H9 (cell line): ENCODE results near the gene XPNPEP3. TPM values are rescaled to one million over a fixed set of nuclear protein-coding genes. Genes with fewer than 3 reads are reported as not detected.

Source experiments
- DNase-seq: peaks from one replicate; pipeline ENCODE4 v3.0.0-alpha.2; 2017
- H2AFZ ChIP-seq: one replicate; pipeline ENCODE4 v1.6.1; 2013; ENCODE audit warnings: mild to moderate bottlenecking, low read length, control low read depth, moderate library complexity
- H2AK5ac ChIP-seq: 2 replicates; pipeline ENCODE4 v1.6.1; 2013; ENCODE audit warnings: low read length, control low read depth, mixed read lengths; ENCODE audit not compliant: insufficient read length
- H2BK120ac ChIP-seq: one replicate; pipeline ENCODE4 v1.6.1; 2013; ENCODE audit warnings: low read depth, mild to moderate bottlenecking, low read length, control low read depth, inconsistent platforms; ENCODE audit not compliant: poor library complexity, severe bottlenecking
- H2BK12ac ChIP-seq: 2 replicates; pipeline ENCODE4 v1.6.1; 2013; ENCODE audit warnings: low read length, control low read depth, mixed read lengths, low read depth; ENCODE audit not compliant: insufficient read length
- H2BK15ac ChIP-seq: 2 replicates; pipeline ENCODE4 v1.6.1; 2013; ENCODE audit warnings: low read depth, low read length, control low read depth
- H2BK20ac ChIP-seq: one replicate; pipeline ENCODE4 v1.6.1; 2013; ENCODE audit warnings: low read depth, mild to moderate bottlenecking, low read length, control low read depth, inconsistent platforms; ENCODE audit not compliant: poor library complexity, severe bottlenecking
- H2BK5ac ChIP-seq: 2 replicates; pipeline ENCODE4 v1.6.1; 2013; ENCODE audit warnings: low read length, control low read depth, mixed read lengths; ENCODE audit not compliant: insufficient read length
- H3K14ac ChIP-seq: 2 replicates; pipeline ENCODE4 v1.6.1; 2013; ENCODE audit warnings: low read length, control low read depth; ENCODE audit not compliant: insufficient read depth
- H3K18ac ChIP-seq: 2 replicates; pipeline ENCODE4 v1.6.1; 2013; ENCODE audit warnings: low read depth, mild to moderate bottlenecking, mixed read lengths, low read length, control low read depth; ENCODE audit not compliant: insufficient read length
- H3K23ac ChIP-seq: 2 replicates; pipeline ENCODE4 v1.6.1; 2013; ENCODE audit warnings: low read length, control low read depth, mixed read lengths, low read depth; ENCODE audit not compliant: insufficient read length
- H3K23me2 ChIP-seq: 2 replicates; pipeline ENCODE4 v1.6.1; 2013; ENCODE audit warnings: low read depth, mild to moderate bottlenecking, mixed read lengths, low read length, control low read depth; ENCODE audit not compliant: insufficient read length, poor library complexity, severe bottlenecking
- H3K27ac ChIP-seq: 2 replicates; pipeline ENCODE4 v1.5.1; 2013; ENCODE audit warnings: low read length, control low read depth, mixed read lengths, low read depth; ENCODE audit not compliant: insufficient read length
- H3K27me3 ChIP-seq: 2 replicates; pipeline ENCODE4 v1.6.1; 2013; ENCODE audit warnings: low read length, control low read depth, inconsistent platforms; ENCODE audit not compliant: insufficient read depth
- H3K4ac ChIP-seq: 2 replicates; pipeline ENCODE4 v1.6.1; 2013; ENCODE audit warnings: low read depth, mild to moderate bottlenecking, control low read depth, inconsistent platforms, low read length, moderate library complexity
- H3K4me1 ChIP-seq: 2 replicates; pipeline ENCODE4 v1.6.1; 2013; ENCODE audit warnings: low read length, control low read depth, inconsistent platforms; ENCODE audit not compliant: insufficient read depth
- H3K4me2 ChIP-seq: 2 replicates; pipeline ENCODE4 v1.6.1; 2013; ENCODE audit warnings: low read length, control low read depth, mixed read lengths; ENCODE audit not compliant: insufficient read length, insufficient read depth
- H3K56ac ChIP-seq: 2 replicates; pipeline ENCODE4 v1.6.1; 2013; ENCODE audit warnings: low read depth, mild to moderate bottlenecking, mixed read lengths, low read length, control low read depth; ENCODE audit not compliant: insufficient read length
- H3K79me1 ChIP-seq: 2 replicates; pipeline ENCODE4 v1.6.1; 2013; ENCODE audit warnings: low read depth, mild to moderate bottlenecking, moderate library complexity, low read length, control low read depth, inconsistent platforms; ENCODE audit not compliant: insufficient read depth, poor library complexity, severe bottlenecking
- H3K79me2 ChIP-seq: 2 replicates; pipeline ENCODE4 v1.6.1; 2013; ENCODE audit warnings: low read length, control low read depth, inconsistent platforms; ENCODE audit not compliant: insufficient read depth
- H3K9ac ChIP-seq: 2 replicates; pipeline ENCODE4 v1.6.1; 2013; ENCODE audit warnings: low read length, control low read depth, mixed read lengths; ENCODE audit not compliant: insufficient read length; ENCODE audit errors: extremely low read depth
- H3K9me3 ChIP-seq: one replicate; pipeline ENCODE4 v1.6.1; 2013; ENCODE audit warnings: low read depth, low read length, inconsistent platforms; ENCODE audit not compliant: control insufficient read depth
- H3T11ph ChIP-seq: one replicate; pipeline ENCODE4 v1.6.1; 2013; ENCODE audit warnings: mild to moderate bottlenecking, low read length, control low read depth, inconsistent platforms
- H4K20me1 ChIP-seq: one replicate; pipeline ENCODE4 v1.6.1; 2013; ENCODE audit not compliant: control insufficient read depth, insufficient read length, insufficient read depth
- H4K5ac ChIP-seq: 2 replicates; pipeline ENCODE4 v1.6.1; 2013; ENCODE audit warnings: low read depth, mild to moderate bottlenecking, mixed read lengths, low read length, control low read depth; ENCODE audit not compliant: insufficient read length
- H4K8ac ChIP-seq: replicated peaks from 2 replicates; pipeline ENCODE4 v1.6.1; 2013; ENCODE audit warnings: low read length, control low read depth, mixed read lengths, low read depth; ENCODE audit not compliant: insufficient read length
- H4K91ac ChIP-seq: 2 replicates; pipeline ENCODE4 v1.6.1; 2013; ENCODE audit warnings: low read depth, mild to moderate bottlenecking, moderate library complexity, mixed read lengths, low read length, control low read depth; ENCODE audit not compliant: insufficient read length
- H3K27ac Mint-ChIP-seq, 3 experiments: 2 replicates in 2 of 3; 3 replicates in 1 of 3; pipeline ENCODE4 v1.8.0; 2020 to 2021; ENCODE audit warnings: mixed read lengths in 3 of 3, mild to moderate bottlenecking in 1 of 3, moderate library complexity in 1 of 3
- H3K27me3 Mint-ChIP-seq: 2 replicates; pipeline ENCODE4 v1.8.0; 2021; ENCODE audit warnings: low read depth, mild to moderate bottlenecking, moderate library complexity, mixed read lengths
- H3K36me3 Mint-ChIP-seq, 3 experiments: 2 replicates in 2 of 3; 3 replicates in 1 of 3; pipeline ENCODE4 v1.8.0; 2020 to 2021; ENCODE audit warnings: low read depth in 3 of 3, mixed read lengths in 3 of 3; ENCODE audit not compliant: insufficient read depth in 1 of 3
- H3K4me1 Mint-ChIP-seq, 2 experiments: 2 replicates each; pipeline ENCODE4 v1.8.0; 2020; ENCODE audit warnings: mixed read lengths in 2 of 2
- H3K4me3 Mint-ChIP-seq, 2 experiments: 2 replicates in 1 of 2; 3 replicates in 1 of 2; pipeline ENCODE4 v1.8.0; 2020 to 2021; ENCODE audit warnings: mild to moderate bottlenecking in 2 of 2, mixed read lengths in 2 of 2, moderate library complexity in 1 of 2
- H3K9me3 Mint-ChIP-seq, 2 experiments: 2 replicates in 1 of 2; 3 replicates in 1 of 2; pipeline ENCODE4 v1.8.0; 2020; ENCODE audit warnings: mild to moderate bottlenecking in 2 of 2, mixed read lengths in 2 of 2, moderate library complexity in 1 of 2
- CTCF ChIP-seq: fragments of 200-600 bp; sonication (generic); conservative IDR thresholded peaks from 3 replicates; pipeline ENCODE4 v1.8.0; 2021; ENCODE audit warnings: antibody characterized with exemption, mild to moderate bottlenecking
- WGBS: extraction: QIAGEN DNeasy Blood & Tissue Kit; methylation state at CpG from one replicate; pipeline ENCODE4 v1.1.7; 2013; ENCODE audit warnings: missing lambda C conversion rate, low lambda C conversion rate, mixed read lengths; ENCODE audit not compliant: insufficient read length; ENCODE audit errors: extremely low coverage; 5-methylcytosine and 5-hydroxymethylcytosine counted together
- total RNA-seq: library from RNA; stranded (reverse); gene quantifications from 2 replicates; pipeline ENCODE4 v1.2.1, GENCODE V29; 2021

Gene XPNPEP3
- total RNA-seq, 1 experiment from 2014 or later = 18.3 TPM

DNA sequence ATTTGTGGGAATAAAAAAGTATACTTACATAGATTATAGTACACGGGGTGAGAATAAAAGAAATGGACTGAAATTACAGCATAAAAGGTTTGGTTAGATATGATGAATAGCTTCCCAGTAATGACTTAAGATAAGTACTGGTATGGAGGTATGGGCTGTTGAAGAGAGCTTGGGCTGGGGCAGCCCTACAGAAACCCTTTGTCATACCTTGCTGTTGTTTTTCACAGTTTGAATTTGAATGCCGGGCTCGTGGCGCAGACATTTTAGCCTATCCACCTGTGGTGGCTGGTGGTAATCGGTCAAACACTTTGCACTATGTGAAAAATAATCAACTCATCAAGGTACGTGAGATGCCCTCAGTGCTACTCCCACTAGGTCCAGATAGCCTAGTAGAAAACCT lies 51.9 kb downstream of the XPNPEP3 start:
- no peak overlapping the region for H3K4ac ChIP-seq
- Mint-ChIP-seq H3K36me3 (peaks cover 8 to 38% (median 19%) of the 10 kb centered on the region in 3 experiments), H3K27me3 (no peaks in the 10 kb centered on the region), H3K27ac (peak overlapping the region in 2 of 3 experiments; percentile 76 to 83; a peak in 3 of 7 replicates), H3K4me1 (peaks cover 4 to 5% of the 10 kb centered on the region in 2 experiments), H3K9me3 (no peaks in the 10 kb centered on the region), H3K4me3 (no peak overlapping the region)
- no peak overlapping the region for H2AFZ ChIP-seq
- H2BK20ac ChIP-seq = no peak overlapping the region
- no peak overlapping the region for H2BK120ac ChIP-seq
- no peak overlapping the region for H2BK5ac ChIP-seq
- no peaks in the 10 kb centered on the region for H4K20me1 ChIP-seq
- H3K9ac ChIP-seq = no peak overlapping the region
- no CpG with 5 or more reads among the region's 6 CpGs for WGBS
- H2AK5ac ChIP-seq = no peak overlapping the region
- H2BK12ac ChIP-seq = no peak overlapping the region
- no peaks in the 10 kb centered on the region for H3K79me2 ChIP-seq
- no peak overlapping the region for H4K5ac ChIP-seq
- no peak overlapping the region for H3K27ac ChIP-seq
- no peaks in the 10 kb centered on the region for H3K23me2 ChIP-seq
- TF ChIP-seq CTCF = no peak
- H3K14ac ChIP-seq = no peak overlapping the region
- H3K9me3 ChIP-seq = no peaks in the 10 kb centered on the region
- no peaks in the 10 kb centered on the region for H3K79me1 ChIP-seq
- no peak overlapping the region for H3K56ac ChIP-seq
- no peaks in the 10 kb centered on the region for H3K4me1 ChIP-seq
- no peak overlapping the region for H3K18ac ChIP-seq
- H3K23ac ChIP-seq = no peak overlapping the region
- H2BK15ac ChIP-seq = no peak overlapping the region
- H4K91ac ChIP-seq = no peak overlapping the region
- H3T11ph ChIP-seq = no peak overlapping the region
- no peak overlapping the region for H4K8ac ChIP-seq
- DNase-seq = peak; percentile 28
- no peaks in the 10 kb centered on the region for H3K27me3 ChIP-seq
- H3K4me2 ChIP-seq = no peak overlapping the region
